Measurements from ENCODE around the gene ARID1B.
A peak's percentile ranks its signal among the peaks of the same experiment; 100 is the strongest.

Gene ARID1B

GRCh38 chr6:156776840-156777576 is at the start of gene ARID1B:
Gene ARID1B (plus strand): TSS chr6:156777378. CDS start chr6:156777681, 303 bp downstream.
- H3K27me3 Mint-ChIP-seq, result no peaks in the 10 kb centered on the region
- ATAC-seq (ENCODE audit: low read depth) (peak; percentile 66), DNase-seq (ENCODE audit: low spot score in 2 of 2) (peak; percentile 81 to 86)
- peaks cover 1% of the 10 kb centered on the region for H3K36me3 Mint-ChIP-seq
- no peaks in the 10 kb centered on the region for H3K9me3 Mint-ChIP-seq
- H3K27ac Mint-ChIP-seq, result peak within 1 kb of the TSS; percentile 97
- peaks cover 23% of the 10 kb centered on the region for H3K4me1 Mint-ChIP-seq
- H3K4me3 Mint-ChIP-seq, result peak within 1 kb of the TSS; percentile 96

GRCh38 chr6:156727715-156728385 is 49.3 kb upstream of the ARID1B start:
- no peak for DNase-seq (ENCODE audit: low spot score in 2 of 2)
- no peaks in the 10 kb centered on the region for H3K27me3 Mint-ChIP-seq
- no peaks in the 10 kb centered on the region for H3K9me3 Mint-ChIP-seq
- H3K4me1 Mint-ChIP-seq, result peaks cover 17% of the 10 kb centered on the region
- no peaks in the 10 kb centered on the region for H3K36me3 Mint-ChIP-seq
- ATAC-seq (ENCODE audit: low read depth), result peak; percentile 60
- no peak overlapping the region for H3K27ac Mint-ChIP-seq
- H3K4me3 Mint-ChIP-seq, result no peak overlapping the region

GRCh38 chr6:156729248-156729647 is 47.9 kb upstream of the ARID1B start:
- DNase-seq (ENCODE audit: low spot score in 2 of 2), result no peak
- no peak overlapping the region for H3K27ac Mint-ChIP-seq
- H3K27me3 Mint-ChIP-seq, result no peaks in the 10 kb centered on the region
- no peaks in the 10 kb centered on the region for H3K9me3 Mint-ChIP-seq
- no peaks in the 10 kb centered on the region for H3K36me3 Mint-ChIP-seq
- ATAC-seq (ENCODE audit: low read depth), result peak; percentile 81
- H3K4me1 Mint-ChIP-seq, result peaks cover 12% of the 10 kb centered on the region
- no peak overlapping the region for H3K4me3 Mint-ChIP-seq

GRCh38 chr6:156731396-156731795 is 45.8 kb upstream of the ARID1B start:
- Mint-ChIP-seq H3K27ac (no peak overlapping the region), H3K4me3 (no peak overlapping the region), H3K4me1 (peaks cover 12% of the 10 kb centered on the region), H3K36me3 (no peaks in the 10 kb centered on the region), H3K27me3 (no peaks in the 10 kb centered on the region), H3K9me3 (no peaks in the 10 kb centered on the region)
- DNase-seq (ENCODE audit: low spot score in 2 of 2) (no peak), ATAC-seq (ENCODE audit: low read depth) (no peak)

GRCh38 chr6:156735751-156736150 is 41.4 kb upstream of the ARID1B start:
- Mint-ChIP-seq H3K4me1 (peaks cover 2% of the 10 kb centered on the region), H3K4me3 (no peak overlapping the region), H3K27ac (no peak overlapping the region), H3K9me3 (peaks cover 7% of the 10 kb centered on the region), H3K36me3 (peaks cover 3% of the 10 kb centered on the region), H3K27me3 (no peaks in the 10 kb centered on the region)
- DNase-seq (ENCODE audit: low spot score in 2 of 2), result no peak
- ATAC-seq (ENCODE audit: low read depth), result no peak

GRCh38 chr6:156740604-156741003 is 36.6 kb upstream of the ARID1B start:
- H3K4me1 Mint-ChIP-seq, result peaks cover 8% of the 10 kb centered on the region
- no peak overlapping the region for H3K4me3 Mint-ChIP-seq
- H3K36me3 Mint-ChIP-seq, result peaks cover 6% of the 10 kb centered on the region
- no peak overlapping the region for H3K27ac Mint-ChIP-seq
- H3K27me3 Mint-ChIP-seq, result no peaks in the 10 kb centered on the region
- DNase-seq (ENCODE audit: low spot score in 2 of 2), result no peak
- H3K9me3 Mint-ChIP-seq, result peaks cover 7% of the 10 kb centered on the region
- ATAC-seq (ENCODE audit: low read depth), result no peak

GRCh38 chr6:156741287-156742073 is 35.7 kb upstream of the ARID1B start:
- H3K4me1 Mint-ChIP-seq, result peaks cover 8% of the 10 kb centered on the region
- H3K9me3 Mint-ChIP-seq, result peaks cover 7% of the 10 kb centered on the region
- ATAC-seq (ENCODE audit: low read depth), result peak; percentile 85
- H3K27me3 Mint-ChIP-seq, result no peaks in the 10 kb centered on the region
- H3K27ac Mint-ChIP-seq, result no peak overlapping the region
- no peak overlapping the region for H3K4me3 Mint-ChIP-seq
- DNase-seq (ENCODE audit: low spot score in 2 of 2), result no peak
- H3K36me3 Mint-ChIP-seq, result peaks cover 6% of the 10 kb centered on the region

GRCh38 chr6:156747715-156748114 is 29.5 kb upstream of the ARID1B start:
- Mint-ChIP-seq H3K36me3 (no peaks in the 10 kb centered on the region), H3K27ac (no peak overlapping the region)
- ATAC-seq (ENCODE audit: low read depth), result no peak

GRCh38 chr6:156748504-156748903 is 28.7 kb upstream of the ARID1B start:
- Mint-ChIP-seq H3K4me3 (no peak overlapping the region), H3K36me3 (no peaks in the 10 kb centered on the region), H3K4me1 (peaks cover 14% of the 10 kb centered on the region), H3K9me3 (no peaks in the 10 kb centered on the region), H3K27me3 (no peaks in the 10 kb centered on the region), H3K27ac (no peak overlapping the region)
- DNase-seq (ENCODE audit: low spot score in 2 of 2) (no peak), ATAC-seq (ENCODE audit: low read depth) (no peak)

More at GRCh38 chr6:156747715-156748114, 29.5 kb upstream of the ARID1B start:
- no peak overlapping the region for H3K4me3 Mint-ChIP-seq
- H3K27me3 Mint-ChIP-seq, result no peaks in the 10 kb centered on the region
- H3K4me1 Mint-ChIP-seq, result peaks cover 10% of the 10 kb centered on the region
- DNase-seq (ENCODE audit: low spot score in 2 of 2), result no peak
- H3K9me3 Mint-ChIP-seq, result no peaks in the 10 kb centered on the region

GRCh38 chr6:156752666-156753301 is 24.4 kb upstream of the ARID1B start:
- peak; percentile 59 to 60 for DNase-seq (ENCODE audit: low spot score in 2 of 2)
- Mint-ChIP-seq H3K9me3 (no peaks in the 10 kb centered on the region), H3K4me3 (peak overlapping the region; percentile 69), H3K27me3 (no peaks in the 10 kb centered on the region), H3K27ac (peak overlapping the region; percentile 97), H3K4me1 (peaks cover 23% of the 10 kb centered on the region), H3K36me3 (no peaks in the 10 kb centered on the region)
- ATAC-seq (ENCODE audit: low read depth), result peak; percentile 98

GRCh38 chr6:156756630-156757610 is 20.3 kb upstream of the ARID1B start:
- Mint-ChIP-seq H3K9me3 (no peaks in the 10 kb centered on the region), H3K4me3 (no peak overlapping the region), H3K27ac (peak overlapping the region; percentile 73), H3K4me1 (peaks cover 25% of the 10 kb centered on the region), H3K36me3 (no peaks in the 10 kb centered on the region), H3K27me3 (no peaks in the 10 kb centered on the region)
- no peak for DNase-seq (ENCODE audit: low spot score in 2 of 2)
- no peak for ATAC-seq (ENCODE audit: low read depth)

- Mint-ChIP-seq H3K4me1 (peaks cover 17% of the 10 kb centered on the region), H3K36me3 (no peaks in the 10 kb centered on the region), H3K27me3 (no peaks in the 10 kb centered on the region), H3K9me3 (no peaks in the 10 kb centered on the region), H3K27ac (no peak overlapping the region), H3K4me3 (no peak overlapping the region)
- DNase-seq (ENCODE audit: low spot score in 2 of 2) (no peak), ATAC-seq (ENCODE audit: low read depth) (no peak)
Measured at GRCh38 chr6:156757849-156758248, 19.3 kb upstream of the ARID1B start.

- no peak overlapping the region for H3K4me3 Mint-ChIP-seq
- no peak for ATAC-seq (ENCODE audit: low read depth)
- DNase-seq (ENCODE audit: low spot score in 2 of 2), result no peak
- H3K36me3 Mint-ChIP-seq, result no peaks in the 10 kb centered on the region
- peaks cover 2% of the 10 kb centered on the region for H3K9me3 Mint-ChIP-seq
- no peak overlapping the region for H3K27ac Mint-ChIP-seq
- no peaks in the 10 kb centered on the region for H3K27me3 Mint-ChIP-seq
- H3K4me1 Mint-ChIP-seq, result peaks cover 8% of the 10 kb centered on the region
Measured at GRCh38 chr6:156760377-156760776, 16.8 kb upstream of the ARID1B start.
